Common myeloid progenitor, CD34-positive (primary cell): ENCODE data around the gene LHFPL6.

Experiments
- CTCF ChIA-PET: fragments of 350-600 bp; sonication (Branson Sonifier 250); formaldehyde crosslinking; loops from one replicate; lab custom pipeline; 2021; ENCODE audit warnings: antibody characterized with exemption; lab: Charles Lee
- POLR2A ChIA-PET: fragments of 350-600 bp; sonication (Branson Sonifier 250); formaldehyde crosslinking; loops from one replicate; lab custom pipeline; 2021; ENCODE audit warnings: antibody characterized with exemption; lab: Charles Lee
- DNase-seq, 3 donors: peaks; one replicate each; pipeline versions ENCODE4 v3.0.0 to v3.0.0-alpha.2; 2013
- H3K27ac ChIP-seq, 2 experiments: 1 replicate in 1 of 2; 2 replicates in 1 of 2; pipeline ENCODE4 v1.7.0; 2013; ENCODE audit warnings: inconsistent platforms in 2 of 2, low read length in 2 of 2, mild to moderate bottlenecking in 2 of 2, low read depth in 1 of 2, moderate library complexity in 1 of 2; ENCODE audit not compliant: severe bottlenecking in 2 of 2, insufficient read depth in 1 of 2, poor library complexity in 1 of 2
- H3K27me3 ChIP-seq, 5 experiments: replicated peaks in 2 of 5; 1 replicate in 3 of 5; 2 replicates in 2 of 5; pipeline versions ENCODE4 v1.6.1 to v1.7.0; 2013; ENCODE audit warnings: low read length in 4 of 5, mild to moderate bottlenecking in 2 of 5, moderate library complexity in 2 of 5, inconsistent platforms in 1 of 5; ENCODE audit not compliant: insufficient read depth in 5 of 5, control insufficient read depth in 4 of 5
- H3K36me3 ChIP-seq, 4 experiments: 1 replicate in 2 of 4; 2 replicates in 2 of 4; pipeline versions ENCODE4 v1.6.1 to v1.7.0; 2013; ENCODE audit warnings: low read length in 3 of 4, control low read depth in 1 of 4, mild to moderate bottlenecking in 1 of 4; ENCODE audit not compliant: control insufficient read depth in 4 of 4, insufficient read depth in 4 of 4
- H3K4me1 ChIP-seq, 4 experiments: 1 replicate in 3 of 4; 2 replicates in 1 of 4; pipeline versions ENCODE4 v1.6.1 to v1.7.1; 2013; ENCODE audit warnings: low read length in 3 of 4, mild to moderate bottlenecking in 3 of 4, control low read depth in 1 of 4, inconsistent platforms in 1 of 4, moderate library complexity in 1 of 4; ENCODE audit not compliant: control insufficient read depth in 4 of 4, insufficient read depth in 4 of 4; ENCODE audit errors: control extremely low read depth in 1 of 4
- H3K4me3 ChIP-seq, 7 experiments: 1 replicate in 4 of 7; 2 replicates in 3 of 7; pipeline versions ENCODE4 v1.5.1 to v1.7.0; 2013; ENCODE audit warnings: mild to moderate bottlenecking in 7 of 7, low read length in 6 of 7, moderate library complexity in 6 of 7, inconsistent platforms in 2 of 7, low read depth in 2 of 7, control low read depth in 1 of 7; ENCODE audit not compliant: insufficient read depth in 4 of 7, control insufficient read depth in 1 of 7; ENCODE audit errors: extremely low read depth in 1 of 7
- H3K9me3 ChIP-seq, 5 experiments: 1 replicate in 4 of 5; 2 replicates in 1 of 5; pipeline versions ENCODE4 v1.6.1 to v1.7.1; 2013; ENCODE audit warnings: low read length in 4 of 5, mild to moderate bottlenecking in 2 of 5, inconsistent platforms in 1 of 5, low read depth in 1 of 5, moderate library complexity in 1 of 5; ENCODE audit not compliant: control insufficient read depth in 4 of 5, insufficient read depth in 2 of 5; ENCODE audit errors: control extremely low read depth in 1 of 5
- WGBS: methylation state at CpG from one replicate; pipeline ENCODE4 v1.1.5; 2013; ENCODE audit not compliant: insufficient coverage; 5-methylcytosine and 5-hydroxymethylcytosine counted together

Gene LHFPL6

DNA sequence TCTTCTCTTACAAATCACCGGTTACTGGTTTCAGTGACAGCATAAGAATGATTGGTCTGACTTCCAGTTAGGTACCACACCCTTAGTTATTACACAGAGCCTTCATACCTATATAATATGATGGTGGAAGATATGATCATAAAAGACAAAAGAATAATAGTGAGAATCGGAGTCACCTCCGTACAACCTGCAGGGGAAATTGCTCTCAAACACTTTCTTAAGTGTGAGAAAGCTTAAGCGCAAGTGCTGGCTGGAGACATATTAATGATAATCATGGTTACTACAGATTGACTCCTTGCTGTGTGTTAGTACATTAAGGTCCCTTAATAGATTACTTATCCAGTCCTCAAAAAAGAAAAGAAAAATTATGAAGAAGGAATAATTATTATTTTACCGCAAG lies 1.8 kb upstream of the LHFPL6 start:
- DNase-seq, result no peak
- WGBS, result 100% methylated on average over 2 of the region's 5 CpGs
- Histone ChIP-seq H3K27ac (no peak overlapping the region), H3K4me1 (peaks cover 0 to 15% (median 10%) of the 10 kb centered on the region in 4 experiments), H3K4me3 (no peak overlapping the region), H3K27me3 (peaks cover 0 to 7% (median 4%) of the 10 kb centered on the region in 5 experiments), H3K36me3 (no peaks in the 10 kb centered on the region), H3K9me3 (no peaks in the 10 kb centered on the region)
- ChIA-PET POLR2A (no interaction called here), CTCF (interaction anchor here (0.7 to 5.0 kb wide), 4 partner anchors 8 to 190 kb away, joined by 3 to 26 read pairs (median 5); no protein-coding TSS in a partner anchor)

DNA sequence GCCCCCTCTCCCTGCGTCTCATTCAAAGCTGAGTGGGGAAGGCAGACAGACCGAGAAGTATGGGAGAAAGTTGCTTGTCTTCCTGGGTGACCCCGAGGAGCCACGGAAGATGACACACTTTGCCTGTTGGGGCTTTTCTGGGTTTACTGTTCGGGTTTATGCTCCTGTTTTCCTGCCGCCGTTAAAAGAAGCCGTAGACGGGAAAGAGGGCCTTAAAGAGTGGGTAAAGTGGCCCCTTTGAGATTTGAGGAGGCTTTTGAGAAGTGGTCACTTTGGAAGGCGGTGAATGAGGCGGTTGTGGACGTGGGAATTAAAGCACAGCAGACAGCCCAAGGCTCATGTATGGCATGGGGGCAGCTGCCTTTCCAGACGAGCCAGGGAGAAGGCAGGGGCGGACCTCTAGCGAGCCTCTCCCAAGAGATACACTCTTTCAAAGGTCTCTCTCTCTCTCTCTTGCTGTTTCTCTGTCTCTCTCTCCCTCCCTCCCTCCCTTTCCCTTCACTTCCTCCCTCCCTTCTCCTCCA lies 493 bp upstream of the LHFPL6 start:
- H3K27ac ChIP-seq, result no peak overlapping the region
- no peaks in the 10 kb centered on the region for H3K9me3 ChIP-seq
- DNase-seq, result no peak
- no peaks in the 10 kb centered on the region for H3K36me3 ChIP-seq
- 4% methylated on average over 10 of the region's 15 CpGs for WGBS
- peaks cover 0 to 7% (median 4%) of the 10 kb centered on the region in 5 experiments for H3K27me3 ChIP-seq
- ChIA-PET CTCF (interaction anchor here (5.0 kb wide), 1 partner anchor 9 kb away, joined by 26 read pairs; no protein-coding TSS in a partner anchor), POLR2A (no interaction called here)
- H3K4me1 ChIP-seq, result peaks cover 0 to 17% (median 10%) of the 10 kb centered on the region in 4 experiments
- peak overlapping the region in 6 of 7 experiments; percentile 72 to 91 (median 88) for H3K4me3 ChIP-seq

DNA sequence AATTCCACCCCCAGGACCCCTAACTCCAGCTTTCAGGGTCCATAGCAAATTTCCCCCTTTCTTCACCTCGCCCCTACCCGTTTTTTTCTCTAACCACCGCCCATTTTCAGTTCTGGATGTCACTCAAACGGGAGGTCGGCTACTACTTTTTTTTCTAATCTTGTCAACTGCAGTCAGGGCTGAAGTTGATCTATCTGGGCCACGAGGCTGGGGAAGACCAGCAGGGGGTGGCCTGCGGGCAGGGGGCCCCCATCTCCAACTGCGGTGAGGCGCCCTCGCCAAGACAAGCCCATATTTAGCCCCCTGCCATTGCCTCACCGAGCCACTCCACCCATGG lies 748 bp downstream of the LHFPL6 start:
- 0% methylated on average over 5 of the region's 11 CpGs for WGBS
- ChIA-PET POLR2A (no interaction called here), CTCF (interaction anchor here (5.0 kb wide), 1 partner anchor 10 kb away, joined by 26 read pairs; no protein-coding TSS in a partner anchor)

DNA sequence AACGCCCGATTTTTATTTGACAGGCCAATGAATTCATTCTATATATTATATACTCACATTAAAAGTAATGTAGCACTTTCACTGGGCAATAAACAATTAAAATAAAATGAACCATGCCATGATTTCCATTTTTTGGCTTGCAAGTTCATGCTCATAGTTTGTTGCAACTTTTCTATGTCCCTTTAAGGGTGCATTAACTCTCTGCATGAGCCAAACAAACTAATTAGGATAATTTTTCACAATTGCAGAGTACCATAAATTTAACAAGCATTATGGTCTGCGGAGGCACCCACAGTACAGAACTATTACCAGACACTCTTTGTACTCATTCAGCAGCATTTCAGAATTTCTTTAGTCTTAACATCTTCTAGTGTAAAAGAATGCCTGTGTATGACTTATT lies 1.4 kb downstream of the LHFPL6 start:
- peaks cover 0 to 6% (median 4%) of the 10 kb centered on the region in 5 experiments for H3K27me3 ChIP-seq
- POLR2A ChIA-PET, result no interaction called here
- no peaks in the 10 kb centered on the region for H3K9me3 ChIP-seq
- CTCF ChIA-PET, result interaction anchor here (5.0 kb wide), 1 partner anchor 11 kb away, joined by 26 read pairs; no protein-coding TSS in a partner anchor
- peaks cover 0 to 17% (median 10%) of the 10 kb centered on the region in 4 experiments for H3K4me1 ChIP-seq
- no peak overlapping the region for H3K27ac ChIP-seq
- 100% methylated on average over 1 of the region's 3 CpGs for WGBS
- no peaks in the 10 kb centered on the region for H3K36me3 ChIP-seq
- no peak for DNase-seq
- peak overlapping the region in 5 of 7 experiments; percentile 72 to 91 (median 91) for H3K4me3 ChIP-seq

More for the DNA sequence above, 748 bp downstream of the LHFPL6 start:
- Histone ChIP-seq H3K27ac (no peak overlapping the region), H3K9me3 (no peaks in the 10 kb centered on the region), H3K27me3 (peaks cover 0 to 7% (median 4%) of the 10 kb centered on the region in 5 experiments), H3K36me3 (no peaks in the 10 kb centered on the region), H3K4me1 (peaks cover 0 to 17% (median 10%) of the 10 kb centered on the region in 4 experiments), H3K4me3 (peak overlapping the region; percentile 72 to 91 (median 85))
- DNase-seq, result peak; percentile 52 to 87 (median 83)

DNA sequence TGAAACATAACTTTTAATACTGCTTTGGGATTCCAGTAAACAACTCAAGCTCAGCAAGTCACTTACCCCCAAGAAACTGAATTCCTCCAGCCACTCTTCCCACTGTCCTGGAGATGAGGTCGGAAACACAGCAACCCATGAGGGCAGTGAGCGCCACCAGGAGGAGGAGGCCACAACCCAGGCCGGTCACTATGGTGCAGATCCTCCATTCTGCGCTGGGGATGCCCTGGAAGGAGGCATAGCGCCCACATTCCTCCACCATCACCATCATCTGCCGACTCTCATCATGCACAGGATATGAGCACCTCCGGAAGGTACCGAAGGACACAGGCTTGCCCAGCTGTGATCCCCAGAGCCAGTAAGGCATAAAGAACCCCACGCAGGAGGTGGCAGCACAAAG lies 2.2 kb downstream of the LHFPL6 start:
- peaks cover 0 to 17% (median 10%) of the 10 kb centered on the region in 4 experiments for H3K4me1 ChIP-seq
- H3K4me3 ChIP-seq, result no peak overlapping the region
- no peak for DNase-seq
- ChIA-PET POLR2A (no interaction called here), CTCF (interaction anchor here (5.0 kb wide), 1 partner anchor 12 kb away, joined by 26 read pairs; no protein-coding TSS in a partner anchor)
- 100% methylated on average over 1 of the region's 9 CpGs for WGBS
- no peaks in the 10 kb centered on the region for H3K9me3 ChIP-seq
- H3K27ac ChIP-seq, result no peak overlapping the region
- peaks cover 0 to 5% (median 4%) of the 10 kb centered on the region in 5 experiments for H3K27me3 ChIP-seq
- H3K36me3 ChIP-seq, result no peaks in the 10 kb centered on the region

GRCh38 chr13:39599842-39600241 lies 3.2 kb downstream of the LHFPL6 start:
- no peak overlapping the region for H3K27ac ChIP-seq
- H3K27me3 ChIP-seq, result peaks cover 0 to 5% (median 3%) of the 10 kb centered on the region in 5 experiments
- ChIA-PET CTCF (interaction anchor here (5.0 kb wide), 1 partner anchor 13 kb away, joined by 26 read pairs; no protein-coding TSS in a partner anchor), POLR2A (no interaction called here)
- DNase-seq, result no peak
- H3K9me3 ChIP-seq, result no peaks in the 10 kb centered on the region
- no peaks in the 10 kb centered on the region for H3K36me3 ChIP-seq
- WGBS, result 100% methylated on average over 1 of the region's 1 CpG
- H3K4me1 ChIP-seq, result peaks cover 0 to 17% (median 10%) of the 10 kb centered on the region in 4 experiments
- H3K4me3 ChIP-seq, result no peak overlapping the region

DNA sequence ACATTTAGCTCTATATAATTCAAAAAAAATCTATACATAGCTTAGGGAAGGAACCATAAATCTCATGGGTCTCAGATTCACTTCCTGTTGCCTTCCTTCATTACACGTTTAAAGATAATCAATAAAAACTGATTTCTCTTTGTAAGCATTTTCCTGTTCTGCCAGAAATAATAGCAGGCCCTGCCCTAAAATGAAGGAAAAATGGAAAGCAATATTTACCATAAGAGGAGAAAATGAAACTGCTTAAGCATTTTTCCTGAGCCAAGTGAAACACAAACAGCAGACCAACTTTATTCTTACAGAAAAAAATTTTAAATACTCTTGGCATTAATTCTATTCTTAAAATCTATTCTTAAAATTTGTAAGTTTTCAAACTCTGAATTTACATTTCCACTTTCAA lies 4.0 kb downstream of the LHFPL6 start:
- Histone ChIP-seq H3K27ac (no peak overlapping the region), H3K9me3 (no peaks in the 10 kb centered on the region), H3K36me3 (no peaks in the 10 kb centered on the region), H3K27me3 (peaks cover 0 to 4% (median 3%) of the 10 kb centered on the region in 5 experiments), H3K4me1 (peaks cover 0 to 17% (median 10%) of the 10 kb centered on the region in 4 experiments), H3K4me3 (no peak overlapping the region)
- no peak for DNase-seq
- POLR2A ChIA-PET, result no interaction called here
- CTCF ChIA-PET, result no interaction called here
- WGBS, result no CpG with 5 or more reads among the region's 1 CpG
